Measurements from ENCODE around the gene THTPA. TPM values are rescaled to one million over a fixed set of nuclear protein-coding genes. Genes with fewer than 3 reads are reported as not detected.

THTPA gene
- total RNA-seq, 4 donors from 2014 or later = 2.8 to 10.9 (median 10.7) TPM

- intact Hi-C loops (cut with DNase I; ENCODE audit: low total_unique reads) = no loop called here
- TF ChIP-seq POLR2A (IDR thresholded peaks at IDR 0.05) = no peak
- TF ChIP-seq CTCF (IDR thresholded peaks at IDR 0.05) = peak in 1 of 3 donors; percentile 47
- no peak for DNase-seq (ENCODE audit: low spot score in 2 of 2)
- 77 to 97% methylated on average over 2 of the region's 2 CpGs for WGBS, 2 donors
- H3K4me3 ChIP-seq (ENCODE audit: low read depth, poor library complexity, severe bottlenecking) = no peak overlapping the region
These were observed 6.9 kb downstream of the THTPA start for GRCh38 chr14:23562822-23563472.

- intact Hi-C loops (cut with DNase I; ENCODE audit: low total_unique reads) = no loop called here
- no peak overlapping the region for H3K4me3 ChIP-seq (ENCODE audit: low read depth, poor library complexity, severe bottlenecking)
- no peak for DNase-seq (ENCODE audit: low spot score in 2 of 2)
- TF ChIP-seq CTCF (IDR thresholded peaks at IDR 0.05) (no peak), POLR2A (IDR thresholded peaks at IDR 0.05) (no peak)
- 73 to 79% methylated on average over 7 to 14 of the region's 14 CpGs for WGBS, 2 donors
These were observed 7.6 kb downstream of the THTPA start for GRCh38 chr14:23563473-23564180.

GRCh38 chr14:23564181-23564812, 8.2 kb downstream of the THTPA start:
- no peak for TF ChIP-seq POLR2A (IDR thresholded peaks at IDR 0.05)
- no peak for TF ChIP-seq CTCF (IDR thresholded peaks at IDR 0.05)
- H3K4me3 ChIP-seq (ENCODE audit: low read depth, poor library complexity, severe bottlenecking) = no peak overlapping the region
- DNase-seq (ENCODE audit: low spot score in 2 of 2) = no peak
- intact Hi-C loops (cut with DNase I; ENCODE audit: low total_unique reads) = no loop called here
- WGBS, 2 donors = 89% methylated on average over 13 of the region's 13 CpGs

GRCh38 chr14:23564876-23565275, 8.8 kb downstream of the THTPA start:
- DNase-seq (ENCODE audit: low spot score in 2 of 2) = no peak
- TF ChIP-seq CTCF (IDR thresholded peaks at IDR 0.05) = no peak
- no peak for TF ChIP-seq POLR2A (IDR thresholded peaks at IDR 0.05)
- H3K4me3 ChIP-seq (ENCODE audit: low read depth, poor library complexity, severe bottlenecking) = no peak overlapping the region
- intact Hi-C loops (cut with DNase I; ENCODE audit: low total_unique reads) = no loop called here
- 83 to 89% methylated on average over 7 of the region's 7 CpGs for WGBS, 2 donors

GRCh38 chr14:23565626-23566025, 9.6 kb downstream of the THTPA start:
- 84 to 86% methylated on average over 11 of the region's 11 CpGs for WGBS, 2 donors
- DNase-seq (ENCODE audit: low spot score in 2 of 2) = no peak
- intact Hi-C loops (cut with DNase I; ENCODE audit: low total_unique reads) = no loop called here
- TF ChIP-seq POLR2A (IDR thresholded peaks at IDR 0.05) (no peak), CTCF (IDR thresholded peaks at IDR 0.05) (no peak)
- no peak overlapping the region for H3K4me3 ChIP-seq (ENCODE audit: low read depth, poor library complexity, severe bottlenecking)
